GM21381 (cell line): ENCODE data around the gene COPS6.

Experiments used
- ATAC-seq: cut with Tn5 transposase; IDR thresholded peaks from one replicate; pipeline ENCODE4 v1.9.1; 2021; ENCODE audit warnings: mild to moderate bottlenecking, moderate library complexity; ENCODE audit not compliant: unreplicated experiment

COPS6 gene

DNA sequence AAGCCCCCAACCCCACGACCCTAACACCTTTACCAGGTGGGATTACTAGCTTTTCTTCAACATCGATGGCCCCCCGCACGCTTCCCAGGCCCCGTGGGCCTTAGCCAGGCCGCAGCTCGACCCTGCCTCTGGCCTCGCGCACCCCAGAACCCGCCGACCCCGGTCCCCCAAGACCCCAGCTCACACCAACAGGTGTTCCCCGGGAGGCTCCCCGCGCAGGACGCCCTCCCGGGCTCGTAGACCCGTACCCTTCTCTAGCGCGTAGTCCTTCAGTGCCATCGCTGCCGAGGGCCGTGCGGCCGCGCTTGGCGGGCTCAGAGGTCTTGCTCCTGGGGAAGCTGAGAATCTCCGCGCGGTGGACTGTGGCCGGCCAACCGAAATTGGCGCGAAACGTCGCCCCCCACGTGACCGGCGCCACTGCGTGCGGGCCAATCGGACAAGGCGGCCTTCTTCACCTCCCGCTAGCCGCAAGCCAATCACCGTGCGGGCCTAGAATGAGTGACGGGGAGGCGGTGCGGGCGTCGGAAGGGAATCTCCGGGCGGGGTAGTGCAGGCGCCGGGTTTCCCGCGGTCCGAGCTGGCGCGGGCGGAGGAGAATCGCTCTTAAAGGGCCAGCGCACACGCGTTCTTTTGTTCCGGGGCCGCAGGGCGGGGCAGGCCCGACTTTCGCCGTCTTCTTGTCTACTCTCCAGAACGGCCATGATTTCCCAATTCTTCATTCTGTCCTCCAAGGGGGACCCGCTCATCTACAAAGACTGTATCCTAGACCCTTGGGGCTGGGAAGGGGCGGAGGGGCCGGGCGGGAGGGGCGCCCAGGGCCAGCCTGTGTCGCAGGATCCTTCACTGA, 12.5 kb downstream of the COPS6 start, which contains the start of the genes AP4M1 and MCM7:
AP4M1 (plus strand) TSS at position 628 of the 847 bp plus-strand sequence; CDS start at position 700, 72 bp downstream.
MCM7 (minus strand) TSS at position 382 of the 847 bp plus-strand sequence; CDS start at position 279, 103 bp downstream.
- ATAC-seq, result peak; percentile 78

DNA sequence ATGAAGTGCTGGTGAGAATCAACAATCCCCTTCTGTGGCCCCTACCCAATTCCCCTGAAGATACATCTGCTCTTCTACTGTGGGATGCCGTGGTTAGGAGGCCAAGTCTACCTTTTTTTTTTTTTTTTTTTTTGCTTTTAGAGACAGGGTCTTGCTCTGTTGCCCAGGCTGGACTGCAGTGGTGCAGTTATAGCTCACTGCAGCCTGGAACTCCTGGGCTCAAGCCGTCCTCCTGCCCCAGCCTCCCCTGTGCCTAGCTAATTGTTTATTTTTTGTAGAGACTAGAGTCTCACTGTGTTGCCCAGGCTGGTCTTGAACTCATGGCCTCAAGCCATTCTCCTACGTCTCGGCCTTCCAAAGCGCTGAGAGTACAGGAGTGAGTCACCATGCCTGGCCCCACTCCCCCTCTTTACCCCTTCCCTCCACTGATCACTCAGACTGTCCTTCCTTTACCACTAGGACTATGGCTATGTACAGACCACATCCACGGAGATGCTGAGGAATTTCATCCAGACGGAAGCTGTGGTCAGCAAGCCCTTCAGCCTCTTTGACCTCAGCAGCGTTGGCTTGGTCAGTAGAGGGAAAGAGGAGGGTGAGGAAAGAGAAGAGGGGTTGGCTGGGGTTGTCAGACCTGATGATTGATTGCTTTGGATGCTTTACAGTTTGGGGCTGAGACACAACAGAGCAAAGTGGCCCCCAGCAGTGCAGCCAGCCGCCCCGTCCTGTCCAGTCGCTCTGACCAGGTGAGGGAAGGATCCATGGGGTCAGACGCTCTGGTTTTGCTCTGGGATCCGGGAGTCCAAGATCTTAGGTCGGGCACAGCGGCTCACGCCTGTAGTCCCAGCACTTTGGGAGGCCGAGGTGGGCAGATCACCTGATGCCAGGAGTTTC, 14.4 kb downstream of the COPS6 start:
- ATAC-seq, result no peak

DNA sequence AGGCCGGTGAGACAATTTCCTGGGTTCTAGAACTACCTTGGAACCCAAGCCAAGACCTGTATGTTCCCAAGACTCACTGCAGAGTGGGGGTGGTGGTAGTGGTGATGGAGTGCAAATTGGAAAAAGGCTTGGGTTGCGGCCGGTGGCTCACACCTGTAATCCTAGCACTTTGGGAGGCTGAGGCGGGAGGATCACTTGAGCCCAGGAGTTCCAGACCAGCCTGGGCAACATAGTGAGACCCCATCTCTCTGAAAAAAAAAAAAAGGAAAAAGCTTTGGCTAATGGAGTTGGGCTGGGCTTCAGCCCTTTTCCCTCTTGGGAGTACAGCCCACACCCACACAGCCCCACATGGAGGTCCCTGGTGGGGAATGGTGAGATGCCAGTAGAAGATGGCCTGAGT, 16.8 kb downstream of the COPS6 start:
- ATAC-seq, result no peak

DNA sequence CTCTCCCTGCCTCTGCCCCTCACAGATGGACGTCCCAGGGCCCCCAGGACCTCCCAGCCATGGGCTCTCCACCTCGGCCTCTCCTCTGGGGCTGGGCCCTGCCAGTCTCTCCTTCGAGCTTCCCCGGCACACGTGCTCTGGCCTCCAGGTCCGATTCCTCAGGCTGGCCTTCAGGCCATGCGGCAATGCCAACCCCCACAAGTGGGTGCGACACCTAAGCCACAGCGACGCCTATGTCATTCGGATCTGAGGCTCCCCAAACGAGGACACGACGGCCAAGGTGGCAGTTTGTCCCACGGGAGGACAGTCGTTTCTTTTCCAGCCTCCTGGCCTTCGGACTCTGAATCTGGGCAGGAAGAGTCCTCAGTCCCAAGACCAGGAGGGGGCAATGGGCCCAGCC, 17.9 kb downstream of the COPS6 start:
- ATAC-seq, result no peak

DNA sequence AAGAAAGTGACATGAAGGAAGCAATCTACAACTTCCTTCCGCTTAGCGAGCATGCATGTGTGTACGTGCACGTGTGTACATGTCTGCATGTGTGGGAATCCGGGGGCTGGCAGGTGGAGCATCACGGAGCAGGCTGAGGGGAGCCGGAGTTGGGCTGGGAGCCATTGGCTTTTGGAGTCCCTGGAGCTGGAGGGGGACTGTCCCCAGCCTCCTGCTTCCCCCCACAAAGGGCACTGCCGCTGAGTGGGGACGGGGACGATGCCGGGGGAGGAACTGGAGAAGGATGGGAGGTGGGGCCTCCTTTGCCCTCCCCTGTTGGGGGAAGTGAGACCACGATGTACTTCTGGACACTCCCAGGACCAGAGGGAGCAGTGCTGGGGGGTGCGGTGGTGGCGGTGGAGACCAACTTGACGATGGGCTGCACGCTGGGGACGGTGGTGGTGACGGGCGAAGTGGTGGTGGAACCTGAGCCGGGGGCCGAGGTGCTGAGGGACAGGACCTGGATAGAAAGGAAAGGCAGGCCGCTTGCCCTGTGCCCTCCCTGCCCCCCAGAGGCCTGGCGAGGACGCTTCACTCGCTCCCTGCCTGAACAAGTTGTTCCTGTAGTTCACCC, 18.5 kb downstream of the COPS6 start:
- ATAC-seq, result no peak

DNA sequence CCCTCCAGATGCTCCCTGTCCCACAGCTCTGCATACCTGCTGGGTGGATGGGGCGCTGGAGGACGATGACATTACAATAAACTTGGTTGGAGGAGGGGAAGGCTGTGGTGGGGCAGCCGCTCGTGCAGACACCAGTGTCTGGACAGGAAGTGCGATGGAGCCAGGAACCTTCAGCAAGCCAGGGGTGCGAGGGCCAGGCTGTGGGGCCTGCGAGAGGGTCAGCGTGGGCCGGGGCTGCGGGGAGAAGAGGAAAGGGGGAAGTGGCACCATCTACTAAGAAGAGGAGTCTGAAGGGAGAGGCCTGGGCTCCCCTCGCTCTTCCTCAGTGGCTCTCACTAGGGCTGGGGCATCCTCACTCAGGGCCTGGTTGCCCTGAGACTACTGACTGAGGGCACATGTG, 19.1 kb downstream of the COPS6 start:
- no peak for ATAC-seq

DNA sequence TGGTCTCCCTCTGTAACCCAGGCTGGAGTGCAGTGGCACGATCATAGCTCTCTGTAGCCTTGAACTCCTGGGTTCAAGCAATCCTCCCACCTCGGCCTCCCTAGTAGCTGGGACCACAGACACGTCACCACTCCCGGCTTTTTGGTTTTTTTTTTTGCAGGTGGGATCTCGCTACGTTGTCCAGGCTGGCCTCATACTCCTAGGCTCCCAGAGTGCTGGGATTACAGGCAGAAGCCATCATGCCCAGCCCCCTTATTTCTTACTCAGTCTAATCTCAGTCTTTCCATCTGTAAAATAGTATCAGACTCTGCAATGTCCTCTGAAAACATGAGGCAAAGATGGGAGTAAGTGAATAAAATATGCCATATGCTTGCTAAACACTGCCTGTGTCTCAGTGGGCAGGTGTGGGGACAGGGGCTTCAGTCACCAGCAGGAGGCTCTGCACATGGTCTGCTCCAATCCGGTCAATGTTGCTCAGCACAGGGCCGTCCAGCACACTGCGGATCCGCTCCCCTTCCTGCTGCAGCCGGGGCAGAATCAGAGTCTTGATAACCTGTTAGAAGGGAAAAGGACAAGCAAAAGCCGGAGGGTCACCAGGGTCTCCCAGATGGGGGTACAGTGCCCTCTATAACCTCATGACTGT, 20.9 kb downstream of the COPS6 start:
- no peak for ATAC-seq

DNA sequence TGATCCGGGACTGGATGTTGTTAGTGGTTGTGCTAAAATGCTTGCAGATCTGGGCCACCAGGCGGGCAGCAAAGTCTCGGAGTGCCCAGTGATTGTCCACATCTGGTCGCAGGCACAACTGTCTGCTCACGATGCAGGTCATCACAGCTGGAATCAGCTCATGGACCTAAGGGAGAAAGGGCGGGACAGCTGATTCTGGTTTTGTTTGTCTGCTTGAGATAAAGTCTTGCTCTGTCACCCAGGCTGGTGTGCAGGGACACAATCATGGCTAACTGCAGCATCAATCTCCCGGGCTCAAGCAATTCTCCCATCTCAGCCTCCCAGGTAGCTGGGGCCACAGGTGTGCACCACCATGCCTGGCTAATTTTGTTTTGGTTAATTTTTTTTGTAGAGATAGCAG, 22.4 kb downstream of the COPS6 start:
- ATAC-seq, result no peak

DNA sequence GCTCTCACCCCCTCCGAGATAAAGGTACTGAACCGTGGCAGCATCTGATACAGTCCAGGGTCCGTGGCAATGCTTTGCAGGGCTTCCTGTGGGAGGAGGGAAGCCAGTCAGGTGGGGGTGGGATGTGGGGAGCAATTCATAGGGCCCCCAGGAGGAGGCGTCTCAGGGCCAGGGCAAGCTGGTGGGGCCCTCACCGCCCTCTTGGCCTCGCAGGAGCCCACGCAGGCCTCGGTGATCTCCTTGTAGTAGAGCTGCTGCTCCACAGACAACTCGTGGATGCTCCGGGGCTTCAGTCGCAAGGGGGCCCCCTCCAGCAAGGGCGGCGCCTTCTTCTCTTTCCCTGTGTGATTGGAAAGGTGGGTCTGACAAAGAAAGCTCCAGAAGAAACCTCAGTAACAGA, 23.1 kb downstream of the COPS6 start:
- ATAC-seq, result no peak

DNA sequence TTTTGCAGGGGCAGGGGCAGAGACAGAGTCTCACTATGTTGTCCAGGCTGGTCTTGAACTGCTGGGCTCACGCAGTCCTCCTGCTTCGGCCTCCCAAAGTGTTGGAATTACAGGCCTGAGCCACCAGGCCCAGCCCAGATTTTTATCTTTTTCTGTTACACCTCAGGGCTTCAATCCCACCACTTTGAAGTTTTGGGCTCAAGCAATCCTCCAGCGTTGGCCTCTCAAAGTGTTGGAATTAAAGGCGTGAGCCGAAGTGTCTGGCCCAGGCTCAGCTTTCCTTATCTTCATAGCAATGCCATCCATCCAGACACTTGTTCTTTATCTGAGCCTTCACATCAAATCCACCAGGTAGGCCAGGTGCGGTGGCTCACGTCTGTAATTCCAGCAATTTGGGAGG, 26.3 kb downstream of the COPS6 start:
- no peak for ATAC-seq

DNA sequence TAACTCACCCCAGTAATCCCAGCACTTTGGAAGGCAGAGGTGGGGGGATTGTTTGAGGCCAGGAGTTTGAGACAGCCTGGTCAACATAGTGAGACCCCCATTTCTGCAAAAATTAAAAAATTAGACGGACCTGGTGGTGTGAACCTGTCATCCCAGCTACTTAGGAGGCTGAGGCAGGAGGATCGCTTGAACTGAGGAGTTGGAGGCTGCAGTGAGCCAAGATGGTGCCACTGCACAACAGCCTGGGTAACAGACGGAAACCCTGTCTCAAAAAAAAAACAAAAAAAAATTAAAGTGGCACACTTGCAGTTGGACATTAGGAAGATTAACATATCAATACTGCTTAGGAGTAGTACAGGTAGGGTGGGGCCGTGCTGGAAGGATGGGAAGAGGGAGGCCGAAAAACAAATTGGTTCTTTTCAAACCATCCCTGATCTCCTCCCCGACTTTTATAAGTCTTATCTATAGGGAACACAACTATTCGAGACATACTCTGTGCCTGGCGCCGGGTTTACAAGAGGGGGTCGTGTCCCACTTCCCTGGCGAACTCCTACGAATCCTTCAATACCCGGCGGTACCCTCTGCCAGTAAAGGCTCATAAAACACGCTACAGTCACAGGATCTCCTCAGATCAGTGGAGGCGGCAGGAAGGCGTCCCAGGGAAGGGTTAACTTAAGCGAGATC, 29.8 kb downstream of the COPS6 start:
- ATAC-seq, result no peak

DNA sequence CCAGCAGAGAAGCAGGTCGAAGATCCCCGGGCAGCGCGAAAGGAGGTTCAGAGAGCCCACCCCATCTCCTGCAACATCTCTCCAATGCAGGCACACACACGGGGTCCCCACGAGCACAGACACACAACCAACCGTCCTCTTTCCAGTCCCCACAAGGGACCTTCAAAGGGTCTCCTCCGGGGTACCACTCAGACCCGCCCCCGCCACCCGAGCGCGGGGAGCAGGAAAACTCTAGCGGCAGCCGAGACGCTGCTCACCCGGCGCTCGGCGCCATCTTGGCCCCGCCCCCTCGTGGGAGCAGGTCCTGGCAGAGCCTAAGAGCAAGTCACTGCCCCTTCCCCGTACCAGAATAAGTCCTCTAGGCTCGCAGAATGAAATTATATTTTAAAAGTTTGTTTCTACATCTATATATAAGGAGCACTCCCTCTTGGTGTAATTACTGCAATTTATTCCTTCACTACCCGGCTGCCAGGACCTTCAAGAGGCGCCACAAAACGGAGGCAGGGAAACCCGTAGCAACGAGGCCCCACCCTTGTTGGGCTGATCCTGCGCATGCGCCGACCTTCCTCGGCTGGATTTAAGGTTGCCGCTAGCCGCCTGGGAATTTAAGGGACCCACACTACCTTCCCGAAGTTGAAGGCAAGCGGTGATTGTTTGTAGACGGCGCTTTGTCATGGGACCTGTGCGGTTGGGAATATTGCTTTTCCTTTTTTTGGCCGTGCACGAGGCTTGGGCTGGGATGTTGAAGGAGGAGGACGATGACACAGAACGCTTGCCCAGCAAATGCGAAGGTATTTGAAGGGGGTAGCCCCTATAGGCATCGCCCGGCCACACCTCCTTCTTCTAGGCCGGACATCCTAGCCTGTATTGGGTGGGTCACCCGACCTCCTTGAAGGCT, 30.6 kb downstream of the COPS6 start, which contains the start of the genes CNPY4 and TAF6:
CNPY4 (plus strand) TSS at position 563 of the 898 bp plus-strand sequence; CDS start at position 674, 111 bp downstream.
TAF6 (minus strand) TSS at position 287 of the 898 bp plus-strand sequence. CDS start 5,149 bp downstream, outside the sequence.
- ATAC-seq, result peak; percentile 73

DNA sequence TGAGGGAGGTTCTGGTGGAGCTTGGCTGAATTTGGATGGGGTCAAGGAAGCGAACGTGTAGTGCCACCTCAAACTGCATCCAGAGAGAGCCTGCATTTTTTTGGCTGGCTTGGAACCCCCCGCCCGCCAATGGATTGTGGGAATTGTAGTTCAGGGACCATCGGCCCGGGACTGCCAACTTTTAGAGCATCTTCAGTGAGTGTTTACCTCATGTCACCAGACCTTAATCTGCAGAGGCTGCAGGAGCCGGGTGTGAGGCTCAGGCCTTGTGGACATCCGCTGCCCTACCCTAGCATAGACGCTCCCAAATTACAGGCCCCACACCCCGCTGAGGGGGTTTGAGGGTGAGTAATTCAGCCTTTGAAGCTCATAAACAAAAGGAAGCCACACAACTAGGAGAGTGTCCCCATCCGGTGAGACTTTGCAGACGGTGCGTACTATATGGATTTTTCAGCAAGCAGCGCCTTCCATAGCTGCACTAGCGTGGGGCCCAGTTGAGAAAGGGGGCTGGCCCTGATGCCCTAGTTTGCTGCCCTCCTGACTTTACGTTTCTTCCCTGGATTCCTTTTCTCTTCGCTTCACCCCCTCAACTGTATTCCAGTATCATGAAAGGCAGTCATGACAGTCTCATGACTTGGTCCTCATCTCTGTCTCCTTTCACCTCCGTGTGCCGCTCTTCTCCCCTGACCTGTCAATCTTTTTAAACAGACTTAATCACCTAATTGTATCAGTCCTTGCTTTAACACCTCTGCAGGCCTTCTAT, 31.4 kb downstream of the COPS6 start:
- ATAC-seq, result peak; percentile 27

DNA sequence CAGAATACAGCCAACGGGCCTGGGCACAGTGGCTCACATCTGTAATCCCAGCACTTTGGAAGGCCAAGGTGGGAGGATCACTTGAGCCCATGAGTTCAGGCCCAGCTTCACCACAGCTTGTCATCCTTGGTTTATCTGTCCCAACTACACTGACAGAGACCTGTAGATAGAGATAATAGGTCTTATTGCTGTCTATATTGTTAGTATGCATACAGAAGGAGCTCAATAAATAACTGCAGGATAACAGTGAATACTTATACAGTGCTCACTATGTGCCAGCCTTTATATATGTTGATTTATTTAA, 31.9 kb downstream of the COPS6 start:
- ATAC-seq, result no peak

DNA sequence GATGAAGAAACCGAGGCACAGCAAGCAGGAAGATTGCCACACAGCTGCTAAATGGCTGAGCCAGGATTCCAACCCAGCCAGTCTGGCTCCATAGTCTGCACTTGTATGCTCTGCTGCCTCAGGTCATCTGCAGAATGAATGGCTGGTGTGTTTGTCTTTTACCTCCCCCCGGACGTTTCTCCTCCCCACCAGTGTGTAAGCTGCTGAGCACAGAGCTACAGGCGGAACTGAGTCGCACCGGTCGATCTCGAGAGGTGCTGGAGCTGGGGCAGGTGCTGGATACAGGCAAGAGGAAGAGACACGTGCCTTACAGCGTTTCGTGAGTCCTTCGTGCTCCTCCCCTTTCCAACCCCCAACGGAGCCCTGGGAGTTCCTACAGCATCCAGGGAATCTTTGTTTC, 33.3 kb downstream of the COPS6 start:
- no peak for ATAC-seq

DNA sequence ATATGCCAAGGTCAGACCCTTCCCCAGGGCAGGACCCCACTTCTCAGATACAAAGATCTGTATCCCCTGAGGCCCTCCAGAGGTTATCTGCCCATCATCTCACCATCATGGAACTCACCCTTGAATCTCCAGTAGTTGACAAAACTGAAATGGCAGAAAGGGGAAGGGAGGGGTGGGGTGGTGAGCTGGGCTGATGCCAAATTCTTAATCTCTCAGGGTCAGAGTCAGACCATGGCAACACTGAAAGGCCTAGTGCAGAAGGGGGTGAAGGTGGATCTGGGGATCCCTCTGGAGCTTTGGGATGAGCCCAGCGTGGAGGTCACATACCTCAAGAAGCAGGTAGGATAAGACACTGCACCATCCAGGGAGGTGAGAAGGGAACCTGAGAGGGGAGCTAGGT, 33.8 kb downstream of the COPS6 start:
- ATAC-seq, result no peak

DNA sequence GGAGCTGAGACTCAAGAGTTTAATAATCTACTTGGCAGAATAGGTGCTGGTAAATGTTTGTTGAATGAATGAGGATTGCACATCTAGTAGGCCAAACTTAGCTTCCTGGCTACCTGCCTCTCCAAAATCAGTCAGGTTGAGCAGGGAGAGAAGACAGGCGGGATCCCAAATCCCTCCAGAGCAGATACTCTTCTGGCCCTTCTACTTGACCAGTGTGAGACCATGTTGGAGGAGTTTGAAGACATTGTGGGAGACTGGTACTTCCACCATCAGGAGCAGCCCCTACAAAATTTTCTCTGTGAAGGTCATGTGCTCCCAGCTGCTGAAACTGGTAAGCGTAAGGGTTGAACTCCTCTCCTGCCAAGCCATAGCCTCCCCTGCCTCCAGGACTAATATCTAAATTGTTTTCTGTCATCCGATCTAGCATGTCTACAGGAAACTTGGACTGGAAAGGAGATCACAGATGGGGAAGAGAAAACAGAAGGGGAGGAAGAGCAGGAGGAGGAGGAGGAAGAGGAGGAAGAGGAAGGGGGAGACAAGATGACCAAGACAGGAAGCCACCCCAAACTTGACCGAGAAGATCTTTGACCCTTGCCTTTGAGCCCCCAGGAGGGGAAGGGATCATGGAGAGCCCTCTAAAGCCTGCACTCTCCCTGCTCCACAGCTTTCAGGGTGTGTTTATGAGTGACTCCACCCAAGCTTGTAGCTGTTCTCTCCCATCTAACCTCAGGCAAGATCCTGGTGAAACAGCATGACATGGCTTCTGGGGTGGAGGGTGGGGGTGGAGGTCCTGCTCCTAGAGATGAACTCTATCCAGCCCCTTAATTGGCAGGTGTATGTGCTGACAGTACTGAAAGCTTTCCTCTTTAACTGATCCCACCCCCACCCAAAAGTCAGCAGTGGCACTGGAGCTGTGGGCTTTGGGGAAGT, 35.8 kb downstream of the COPS6 start:
- no peak for ATAC-seq
